HepG2 (cell line): ENCODE results near the gene APBA3. TPM values are rescaled to one million over a fixed set of nuclear protein-coding genes. Genes with fewer than 3 reads are reported as not detected.
A peak's percentile ranks its signal among the peaks of the same experiment; 100 is the strongest.

ENCODE experiments used
- AGO1 ChIP-seq: fragments of 200-400 bp; formaldehyde crosslinking; IDR thresholded peaks from 2 replicates; pipeline ENCODE4 v1.6.1; 2017; ENCODE audit warnings: mild to moderate bottlenecking, low read depth, low read length, moderate library complexity; ENCODE audit not compliant: poor library complexity, severe bottlenecking
- ATF6 ChIP-seq: sonication (generic); formaldehyde crosslinking; conservative IDR thresholded peaks from 2 replicates; pipeline ENCODE4 v1.4.0; 2020; ENCODE audit warnings: missing genetic modification reagents
- BRCA1 ChIP-seq: sonication (generic); formaldehyde crosslinking; IDR thresholded peaks from 2 replicates; pipeline ENCODE4 v1.4.0; 2020; ENCODE audit warnings: missing genetic modification reagents
- BRF2 ChIP-seq: sonication (generic); formaldehyde crosslinking; IDR thresholded peaks from 2 replicates; pipeline ENCODE4 v1.8.1; 2022; ENCODE audit warnings: mild to moderate bottlenecking, missing genetic modification reagents
- CCDC6 ChIP-seq: sonication (generic); formaldehyde crosslinking; IDR thresholded peaks from 2 replicates; pipeline ENCODE4 v1.8.1; 2022; ENCODE audit warnings: mild to moderate bottlenecking, missing genetic modification reagents, moderate library complexity
- ETS1 ChIP-seq: sonication (generic); formaldehyde crosslinking; IDR thresholded peaks from 2 replicates; pipeline ENCODE4 v1.4.0; 2020; ENCODE audit warnings: missing genetic modification reagents
- GMEB2 ChIP-seq: IDR thresholded peaks from 2 replicates; pipeline ENCODE4 v1.6.1; 2016; ENCODE audit warnings: missing biosample characterization, missing genetic modification reagents, low read depth
- KLF13 ChIP-seq: sonication (generic); formaldehyde crosslinking; IDR thresholded peaks from 2 replicates; pipeline ENCODE4 v1.4.0; 2020; ENCODE audit warnings: mild to moderate bottlenecking, missing genetic modification reagents
- MAZ ChIP-seq, 2 experiments: sonication (generic) in 1 of 2; formaldehyde crosslinking in 1 of 2; IDR thresholded peaks; 2 replicates each; pipeline versions ENCODE4 v1.5.0 to v1.6.1; 2012 to 2020; ENCODE audit warnings: low read depth in 2 of 2, mild to moderate bottlenecking in 2 of 2, borderline replicate concordance in 1 of 2, improper control_type of control experiment in 1 of 2, low read length in 1 of 2, missing genetic modification reagents in 1 of 2, moderate library complexity in 1 of 2
- PHF20 ChIP-seq: sonication (generic); formaldehyde crosslinking; IDR thresholded peaks from 2 replicates; pipeline ENCODE4 v1.5.0; 2020; ENCODE audit warnings: mild to moderate bottlenecking, missing genetic modification reagents
- RFX1 ChIP-seq: fragments of 450-650 bp; IDR thresholded peaks from 2 replicates; pipeline ENCODE4 v1.6.1; 2017
- SP4 ChIP-seq: sonication (generic); formaldehyde crosslinking; IDR thresholded peaks from 2 replicates; pipeline ENCODE4 v1.8.1; 2023; ENCODE audit warnings: mild to moderate bottlenecking, missing genetic modification reagents
- TEAD3 ChIP-seq: optimal IDR thresholded peaks from 2 replicates; pipeline ENCODE3; 2016; ENCODE audit warnings: borderline replicate concordance
- TFAP4 ChIP-seq: sonication (generic); IDR thresholded peaks from 2 replicates; pipeline ENCODE4 v1.6.1; 2016; ENCODE audit warnings: low read depth, borderline replicate concordance
- ZBTB38 ChIP-seq: sonication (generic); formaldehyde crosslinking; IDR thresholded peaks from 2 replicates; pipeline ENCODE4 v1.5.1; 2020; ENCODE audit warnings: mild to moderate bottlenecking, missing genetic modification reagents
- ZFP90 ChIP-seq: sonication (generic); formaldehyde crosslinking; IDR thresholded peaks from 2 replicates; pipeline ENCODE4 v1.8.0; 2022; ENCODE audit warnings: missing genetic modification reagents, mild to moderate bottlenecking, inconsistent platforms, borderline replicate concordance
- ZIK1 ChIP-seq: sonication (generic); formaldehyde crosslinking; IDR thresholded peaks from 2 replicates; pipeline ENCODE4 v1.5.0; 2020; ENCODE audit warnings: mild to moderate bottlenecking, low read depth, missing genetic modification reagents, borderline replicate concordance
- ZNF230 ChIP-seq: sonication (generic); formaldehyde crosslinking; IDR thresholded peaks from 2 replicates; pipeline ENCODE4 v1.4.0; 2020; ENCODE audit warnings: mild to moderate bottlenecking, missing genetic modification reagents
- ZNF543 ChIP-seq: sonication (generic); formaldehyde crosslinking; IDR thresholded peaks from 2 replicates; pipeline ENCODE4 v1.4.0; 2020; ENCODE audit warnings: mild to moderate bottlenecking, missing genetic modification reagents
- ZNF556 ChIP-seq: sonication (generic); formaldehyde crosslinking; IDR thresholded peaks from 2 replicates; pipeline ENCODE4 v1.4.0; 2020; ENCODE audit warnings: mild to moderate bottlenecking, missing genetic modification reagents, borderline replicate concordance
- ZNF580 ChIP-seq: IDR thresholded peaks from 2 replicates; pipeline ENCODE4 v1.6.1; 2016; ENCODE audit warnings: low read depth, borderline replicate concordance
- ZNF607 ChIP-seq: sonication (generic); formaldehyde crosslinking; IDR thresholded peaks from 2 replicates; pipeline ENCODE4 v1.5.1; 2020; ENCODE audit warnings: missing genetic modification reagents, mild to moderate bottlenecking, borderline replicate concordance
- ZZZ3 ChIP-seq: sonication (generic); formaldehyde crosslinking; IDR thresholded peaks from 2 replicates; pipeline ENCODE4 v1.4.0; 2020; ENCODE audit warnings: missing genetic modification reagents, mild to moderate bottlenecking, borderline replicate concordance
- polyA plus RNA-seq, 8 experiments: library from polyadenylated mRNA; depleted of rRNA in 3 of 8; stranded (reverse) in 7 of 8; unstranded in 1 of 8; fragments of >200 nt; fragmentation: Illumina TruSeq in 4 of 8; extraction: Trizol in 4 of 8; gene quantifications; 2 replicates each; pipeline versions ENCODE4 v1.2.1 to v1.2.3, GENCODE V29; 2011 to 2016; ENCODE audit warnings: low read depth in 4 of 8, missing spikeins in 1 of 8, mixed read lengths in 1 of 8; ENCODE audit not compliant: insufficient read depth in 1 of 8
- total RNA-seq, 5 experiments: library from RNA; depleted of rRNA; stranded (reverse); fragments of >200 nt; fragmentation: Illumina TruSeq; extraction: Trizol; gene quantifications; 2 replicates each; pipeline ENCODE4 v1.2.3, GENCODE V29; 2016; ENCODE audit warnings: low read depth in 1 of 5

The APBA3 gene
- total and polyA plus RNA-seq, 2 of the 13 experiments (the other 11 are each of a cell fraction or from before 2014, with no cell fraction given): 14.2 to 14.3 TPM

GRCh38 chr19:3708207-3708931 lies 53.1 kb downstream of the APBA3 start, which contains the start of gene TJP3 (continued):
- TF ChIP-seq ETS1 (no peak), ZNF543 (no peak), ZNF607 (CRISPR knock-in tag) (no peak), CCDC6 (peak; percentile 45; the same call in 1 of the 2 replicates), ZFP90 (CRISPR knock-in tag) (no peak), GMEB2 (CRISPR knock-in tag) (no peak), MAZ (IDR thresholded peaks at IDR 0.05; ENCODE audit: borderline replicate concordance, low read depth, low read length) (no peak), MAZ (CRISPR knock-in tag; IDR thresholded peaks at IDR 0.05; ENCODE audit: low read depth) (peak; percentile 82), ZNF580 (CRISPR knock-in tag) (no peak), AGO1 (no peak), BRCA1 (no peak), TEAD3 (CRISPR knock-in tag) (peak; percentile 35), RFX1 (no peak), TFAP4 (peak; percentile 32; the same call in 1 of the 2 replicates), KLF13 (CRISPR knock-in tag) (no peak), BRF2 (CRISPR knock-in tag) (no peak), ZIK1 (no peak), ZNF556 (CRISPR knock-in tag) (no peak), SP4 (CRISPR knock-in tag) (no peak), ZBTB38 (CRISPR knock-in tag) (no peak), ZZZ3 (CRISPR knock-in tag) (no peak), ZNF230 (CRISPR knock-in tag) (no peak), ATF6 (CRISPR knock-in tag) (no peak), PHF20 (no peak)
